HepG2 (cell line): ENCODE data around the gene LTBR. TPM values are rescaled to one million over a fixed set of nuclear protein-coding genes. Genes with fewer than 3 reads are reported as not detected.
A peak's percentile ranks its signal among the peaks of the same experiment; 100 is the strongest.

ENCODE experiments used
- ATF1 ChIP-seq: IDR thresholded peaks from 2 replicates; pipeline ENCODE4 v1.6.1; 2016; ENCODE audit warnings: mild to moderate bottlenecking, control low read depth
- ATF5 ChIP-seq: sonication (generic); formaldehyde crosslinking; IDR thresholded peaks from 2 replicates; pipeline ENCODE4 v1.4.0; 2020; ENCODE audit warnings: mild to moderate bottlenecking, low read depth, missing genetic modification reagents
- ATM ChIP-seq: fragments of 450-650 bp; IDR thresholded peaks from 2 replicates; pipeline ENCODE4 v1.7.1; 2017; ENCODE audit warnings: mild to moderate bottlenecking, borderline replicate concordance
- ETV5 ChIP-seq: IDR thresholded peaks from 2 replicates; pipeline ENCODE4 v1.6.1; 2018; ENCODE audit warnings: missing biosample characterization, missing genetic modification reagents, inconsistent platforms, borderline replicate concordance
- FOXO4 ChIP-seq: sonication (generic); formaldehyde crosslinking; conservative IDR thresholded peaks from 2 replicates; pipeline ENCODE4 v1.8.1; 2023; ENCODE audit warnings: missing genetic modification reagents
- HBP1 ChIP-seq: IDR thresholded peaks from 2 replicates; pipeline ENCODE4 v1.6.1; 2016; ENCODE audit warnings: low read depth, control low read depth
- KDM3A ChIP-seq: IDR thresholded peaks from 2 replicates; pipeline ENCODE4 v1.6.1; 2018; ENCODE audit warnings: low read depth, missing compliant biosample characterization
- MIXL1 ChIP-seq: IDR thresholded peaks from 2 replicates; pipeline ENCODE4 v1.6.1; 2016
- NAIF1 ChIP-seq: sonication (generic); formaldehyde crosslinking; IDR thresholded peaks from 2 replicates; pipeline ENCODE4 v1.5.0; 2020; ENCODE audit warnings: mild to moderate bottlenecking, missing genetic modification reagents, borderline replicate concordance
- PHF5A ChIP-seq: IDR thresholded peaks from one replicate; pipeline ENCODE4 v1.6.1; 2018; ENCODE audit warnings: low read depth, missing genetic modification reagents; ENCODE audit not compliant: unreplicated experiment
- SMAD1 ChIP-seq: sonication (generic); formaldehyde crosslinking; IDR thresholded peaks from 2 replicates; pipeline ENCODE4 v1.4.0; 2020; ENCODE audit warnings: missing genetic modification reagents, low read depth, mild to moderate bottlenecking, borderline replicate concordance
- SMARCE1 ChIP-seq: fragments of 450-650 bp; IDR thresholded peaks from 2 replicates; pipeline ENCODE4 v1.6.1; 2017; ENCODE audit warnings: borderline replicate concordance
- SOX6 ChIP-seq, 2 experiments: fragments of 450-650 bp in 1 of 2; sonication (generic) in 1 of 2; formaldehyde crosslinking in 1 of 2; IDR thresholded peaks; 2 replicates each; pipeline versions ENCODE4 v1.4.0 to v1.6.1; 2017 to 2020; ENCODE audit warnings: antibody characterized with exemption in 1 of 2, mild to moderate bottlenecking in 1 of 2, missing genetic modification reagents in 1 of 2
- TERF1 ChIP-seq: sonication (generic); formaldehyde crosslinking; IDR thresholded peaks from 2 replicates; pipeline ENCODE4 v1.8.0; 2022; ENCODE audit warnings: mild to moderate bottlenecking, missing genetic modification reagents, moderate library complexity
- UBTF ChIP-seq: sonication (generic); formaldehyde crosslinking; IDR thresholded peaks from 2 replicates; pipeline ENCODE4 v1.4.0; 2020; ENCODE audit warnings: mild to moderate bottlenecking, missing genetic modification reagents
- XRCC5 ChIP-seq: fragments of 200-400 bp; formaldehyde crosslinking; optimal IDR thresholded peaks from 2 replicates; pipeline ENCODE3; 2017; ENCODE audit warnings: mild to moderate bottlenecking, low read length
- ZBTB38 ChIP-seq: sonication (generic); formaldehyde crosslinking; IDR thresholded peaks from 2 replicates; pipeline ENCODE4 v1.5.1; 2020; ENCODE audit warnings: mild to moderate bottlenecking, missing genetic modification reagents
- ZFP37 ChIP-seq: sonication (generic); formaldehyde crosslinking; IDR thresholded peaks from 2 replicates; pipeline ENCODE4 v1.4.0; 2020; ENCODE audit warnings: missing genetic modification reagents, borderline replicate concordance
- ZMYM4 ChIP-seq: sonication (generic); formaldehyde crosslinking; IDR thresholded peaks from 2 replicates; pipeline ENCODE4 v1.8.1; 2023; ENCODE audit warnings: mild to moderate bottlenecking, missing genetic modification reagents
- ZNF333 ChIP-seq: sonication (generic); formaldehyde crosslinking; IDR thresholded peaks from 2 replicates; pipeline ENCODE4 v1.4.0; 2020; ENCODE audit warnings: mild to moderate bottlenecking, missing genetic modification reagents, borderline replicate concordance
- ZNF430 ChIP-seq: sonication (generic); formaldehyde crosslinking; IDR thresholded peaks from 2 replicates; pipeline ENCODE4 v1.9.0; 2021; ENCODE audit warnings: mild to moderate bottlenecking, missing genetic modification reagents
- ZNF484 ChIP-seq: sonication (generic); formaldehyde crosslinking; IDR thresholded peaks from 2 replicates; pipeline ENCODE4 v1.5.1; 2020; ENCODE audit warnings: mild to moderate bottlenecking, low read depth, missing genetic modification reagents, borderline replicate concordance
- ZNF547 ChIP-seq: sonication (generic); formaldehyde crosslinking; IDR thresholded peaks from 2 replicates; pipeline ENCODE4 v1.5.1; 2020; ENCODE audit warnings: mild to moderate bottlenecking, missing genetic modification reagents
- polyA plus RNA-seq, 8 experiments: library from polyadenylated mRNA; depleted of rRNA in 3 of 8; stranded (reverse) in 7 of 8; unstranded in 1 of 8; fragments of >200 nt; fragmentation: Illumina TruSeq in 4 of 8; extraction: Trizol in 4 of 8; gene quantifications; 2 replicates each; pipeline versions ENCODE4 v1.2.1 to v1.2.3, GENCODE V29; 2011 to 2016; ENCODE audit warnings: low read depth in 4 of 8, missing spikeins in 1 of 8, mixed read lengths in 1 of 8; ENCODE audit not compliant: insufficient read depth in 1 of 8
- total RNA-seq, 5 experiments: library from RNA; depleted of rRNA; stranded (reverse); fragments of >200 nt; fragmentation: Illumina TruSeq; extraction: Trizol; gene quantifications; 2 replicates each; pipeline ENCODE4 v1.2.3, GENCODE V29; 2016; ENCODE audit warnings: low read depth in 1 of 5

The LTBR gene
- total and polyA plus RNA-seq, 2 of the 13 experiments (the other 11 are each of a cell fraction or from before 2014, with no cell fraction given), result 31.4 to 34.8 TPM

- TF ChIP-seq XRCC5 (peak; percentile 29), SMAD1 (no peak), ZBTB38 (no peak; the same call in 1 of the 2 replicates), UBTF (CRISPR knock-in tag) (no peak; the same call in 1 of the 2 replicates), ATF1 (CRISPR knock-in tag) (no peak), HBP1 (CRISPR knock-in tag) (peak; percentile 32), ATM (no peak), KDM3A (CRISPR knock-in tag) (0 out of 2 replicates have a peak, but pooled peaks have one; percentile 60), SMARCE1 (no peak), ZFP37 (no peak), ETV5 (CRISPR knock-in tag) (peak; percentile 71; the same call in 1 of the 2 replicates), ZNF547 (CRISPR knock-in tag) (0 out of 2 replicates have a peak, but pooled peaks have one; percentile 21), ZMYM4 (CRISPR knock-in tag) (no peak; the same call in 1 of the 2 replicates), ZNF333 (CRISPR knock-in tag) (no peak), NAIF1 (peak; percentile 78; the same call in 1 of the 2 replicates), TERF1 (CRISPR knock-in tag) (no peak; the same call in 1 of the 2 replicates), ZNF430 (CRISPR knock-in tag) (peak; percentile 54; the same call in 1 of the 2 replicates), SOX6 (IDR thresholded peaks at IDR 0.05) (no peak), SOX6 (CRISPR knock-in tag; IDR thresholded peaks at IDR 0.05) (no peak), ATF5 (CRISPR knock-in tag) (no peak), FOXO4 (CRISPR knock-in tag) (0 out of 2 replicates have a peak, but pooled peaks have one; percentile 4), ZNF484 (CRISPR knock-in tag) (no peak), MIXL1 (no peak; the same call in 1 of the 2 replicates), PHF5A (peak; percentile 83)
Observed at GRCh38 chr12:6341417-6342139, 42.4 kb upstream of the LTBR start, which contains the start of gene TNFRSF1A (continued).
